ENCODE data around the gene ELAVL4.

GRCh38 chr1:50218344-50219120, 109.8 kb downstream of the ELAVL4 start:
- no peak for TF ChIP-seq EZH2 (IDR thresholded peaks at IDR 0.05; ENCODE audit: low read length, missing control alignments)
- TF ChIP-seq CTCF (conservative IDR thresholded peaks at IDR 0.05 in 1 of 2, IDR thresholded peaks at IDR 0.05 in 1 of 2; ENCODE audit: low read depth in 1 of 2, low read length in 2 of 2): no peak
